HG03521 (cell line): Measurements from ENCODE around the gene B3GNT8.
"Not testable (repeated sequence)": the region's sequence is repeated elsewhere in the genome, so short reads cannot be mapped to it uniquely, and the experiment has no call there.

ENCODE experiments used
- ATAC-seq: cut with Tn5 transposase; IDR thresholded peaks from one replicate; pipeline ENCODE4 v1.9.1; 2021; ENCODE audit warnings: mild to moderate bottlenecking, moderate library complexity; ENCODE audit not compliant: unreplicated experiment

The B3GNT8 gene

DNA sequence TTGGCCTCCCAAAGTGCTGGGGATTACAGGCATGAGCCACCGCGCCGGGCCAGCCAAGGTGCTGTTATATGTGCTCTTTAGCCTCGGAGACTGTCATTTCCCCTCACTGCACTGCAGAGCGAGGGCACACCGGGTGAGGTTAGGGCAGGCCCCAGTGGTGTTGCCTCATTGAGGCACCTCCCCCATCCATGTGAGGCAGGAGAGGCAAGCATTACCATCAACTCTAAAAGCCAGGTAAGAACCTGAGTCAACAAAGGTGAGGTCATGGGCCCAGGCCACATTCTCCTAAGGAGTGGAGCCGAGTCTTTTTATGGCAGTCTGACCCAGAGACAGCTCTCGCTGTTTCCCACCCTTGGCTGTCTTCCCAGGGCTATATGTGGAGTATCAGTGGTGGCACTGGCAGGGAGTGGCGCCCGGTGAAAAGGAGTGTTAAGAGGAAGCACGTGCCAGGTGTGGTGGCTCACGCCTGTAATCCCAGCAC is 10.9 kb downstream of the B3GNT8 start:
- ATAC-seq = no peak

GRCh38 chr19:41415154-41415571 is 12.0 kb downstream of the B3GNT8 start:
- no peak for ATAC-seq

GRCh38 chr19:41414461-41414860 is 12.7 kb downstream of the B3GNT8 start:
- no peak for ATAC-seq

DNA sequence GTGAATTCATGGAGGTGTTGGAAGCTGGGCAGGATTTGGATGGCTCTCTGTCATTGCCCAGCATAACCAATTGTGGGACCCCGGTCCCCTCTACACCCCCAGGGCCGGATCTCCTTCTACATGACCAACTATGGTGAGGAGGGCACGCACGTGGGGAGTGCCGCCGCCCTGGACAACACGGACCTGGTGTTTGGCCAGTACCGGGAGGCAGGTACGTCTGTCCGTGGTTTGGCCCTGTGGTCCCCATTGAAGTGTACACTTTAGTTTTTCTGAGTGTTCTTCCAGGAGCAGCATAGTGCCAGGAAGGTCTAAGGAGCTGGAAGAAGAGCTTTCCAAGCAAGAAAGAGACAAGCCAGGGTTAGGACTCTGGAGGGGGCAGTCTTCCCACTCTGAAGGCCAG is 13.2 kb downstream of the B3GNT8 start:
- ATAC-seq = no peak

DNA sequence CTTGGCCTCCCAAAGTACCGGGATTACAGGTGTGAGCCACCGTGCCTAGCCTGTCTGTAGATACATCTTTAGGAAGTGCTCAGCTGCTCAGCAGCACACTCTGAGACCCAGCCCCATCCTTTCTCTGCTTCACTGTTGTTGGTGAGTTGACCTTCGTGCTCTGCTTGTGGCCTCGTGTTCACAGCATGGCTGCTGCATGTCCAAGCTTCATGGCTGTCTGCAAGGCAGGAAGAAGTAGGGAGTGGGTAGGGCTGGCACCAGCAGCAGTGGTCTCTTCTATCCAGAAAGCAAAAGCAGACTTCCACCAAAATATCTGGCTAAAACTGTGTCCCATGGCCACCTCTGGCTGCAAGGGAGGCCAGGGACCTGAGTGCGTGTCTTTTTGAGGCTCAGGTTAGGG is 14.2 kb downstream of the B3GNT8 start:
- no peak for ATAC-seq

DNA sequence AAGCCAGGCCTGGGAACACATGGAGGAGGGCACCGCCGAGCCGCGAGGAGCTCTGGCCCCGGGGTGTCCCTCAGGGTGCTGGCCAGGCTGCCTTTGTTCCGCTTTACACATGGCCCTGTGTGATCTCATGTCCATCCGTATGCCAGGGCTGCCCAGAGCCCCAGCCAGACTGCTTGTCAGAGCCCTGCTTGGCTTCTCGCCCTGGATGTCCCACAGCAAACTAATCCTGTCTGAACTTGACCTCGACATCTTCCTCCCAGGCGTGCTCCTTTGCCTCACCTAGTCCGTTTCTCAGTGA is 15.3 kb downstream of the B3GNT8 start:
- no peak for ATAC-seq

DNA sequence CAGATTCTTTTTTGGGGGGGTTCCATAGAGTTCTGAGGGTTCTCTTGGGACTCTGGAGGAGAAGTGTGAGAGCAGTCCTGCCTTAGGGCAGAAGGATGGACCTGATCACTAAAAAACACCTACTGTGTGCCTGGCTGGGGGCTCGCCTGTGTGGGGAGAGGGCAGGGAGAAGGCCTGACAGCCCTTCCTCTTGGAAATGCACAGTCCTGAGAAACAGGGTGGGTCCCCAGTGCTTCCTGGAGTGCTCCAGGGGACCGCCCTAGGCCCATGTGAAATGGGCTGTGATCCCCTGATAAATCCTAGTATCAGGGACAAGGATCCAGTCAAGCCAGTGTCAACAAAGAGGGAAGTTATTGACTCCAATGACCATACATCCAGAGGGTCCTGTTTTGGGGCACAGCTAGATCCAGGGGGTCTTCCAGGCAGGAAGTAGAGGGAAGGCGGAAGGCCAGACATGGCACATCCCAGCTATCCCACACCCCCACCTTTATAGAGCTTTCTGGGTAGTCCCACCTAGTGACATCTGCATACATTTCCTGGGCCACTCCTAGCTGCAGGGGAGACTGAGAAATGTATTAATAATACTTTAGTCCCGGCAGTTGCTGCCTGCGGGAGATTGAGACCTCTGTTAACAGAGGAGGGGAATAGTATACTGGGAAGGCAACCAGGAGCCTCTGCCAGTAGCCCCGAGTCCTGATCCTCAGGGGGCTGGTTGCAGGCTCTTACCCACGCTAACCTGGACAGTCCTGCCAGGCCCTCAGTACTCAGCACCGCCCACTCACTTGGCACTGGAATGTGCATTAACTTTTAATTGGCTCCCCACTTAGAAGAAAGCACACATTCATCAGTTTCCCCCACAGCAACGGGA is 15.8 kb downstream of the B3GNT8 start:
- ATAC-seq = no peak

DNA sequence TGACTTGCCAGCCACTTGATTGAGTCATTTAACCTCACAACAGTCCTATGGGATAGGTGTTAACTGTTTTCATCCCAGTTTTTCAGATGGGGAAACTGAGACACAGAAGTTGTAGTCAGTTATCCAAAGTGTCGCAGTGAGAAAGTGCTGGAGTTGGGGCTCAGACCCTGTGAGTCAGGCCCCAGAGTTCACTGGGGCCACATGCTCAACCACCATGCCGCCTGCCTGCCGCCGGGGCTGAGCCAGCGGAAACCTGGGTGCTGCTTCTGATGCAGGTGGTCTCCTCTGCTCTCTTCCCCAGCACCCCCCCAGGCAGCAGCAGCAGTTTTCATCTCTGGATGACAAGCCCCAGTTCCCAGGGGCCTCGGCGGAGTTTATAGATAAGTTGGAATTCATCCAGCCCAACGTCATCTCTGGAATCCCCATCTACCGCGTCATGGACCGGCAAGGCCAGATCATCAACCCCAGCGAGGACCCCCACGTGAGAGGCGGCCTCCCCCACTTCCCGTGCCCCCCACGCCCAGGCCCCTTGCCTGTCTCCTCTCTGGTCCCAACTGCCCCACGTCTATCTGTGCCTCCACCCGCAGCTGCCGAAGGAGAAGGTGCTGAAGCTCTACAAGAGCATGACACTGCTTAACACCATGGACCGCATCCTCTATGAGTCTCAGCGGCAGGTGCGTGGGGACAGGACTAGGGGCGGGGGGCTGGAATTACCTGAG is 16.7 kb downstream of the B3GNT8 start:
- no peak for ATAC-seq

DNA sequence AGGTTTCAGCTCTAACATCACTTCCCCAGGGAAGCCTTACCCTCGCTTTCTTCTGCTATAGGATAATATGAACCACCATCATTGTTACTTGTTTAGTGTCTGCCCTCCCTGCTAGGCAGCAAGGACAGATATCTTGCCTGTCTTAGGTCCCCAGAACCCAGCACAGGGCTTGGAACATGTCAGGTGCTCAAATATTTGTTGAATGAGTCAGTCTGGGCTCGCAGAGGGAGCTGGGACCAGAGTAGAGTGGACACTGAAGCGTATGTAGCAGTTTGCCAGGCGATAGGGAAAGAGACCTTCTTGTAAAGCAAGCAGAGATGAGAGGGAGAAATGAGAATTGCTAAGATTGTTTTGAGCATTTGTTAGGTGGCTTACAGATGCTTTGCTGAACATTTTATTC is 17.9 kb downstream of the B3GNT8 start:
- no peak for ATAC-seq

DNA sequence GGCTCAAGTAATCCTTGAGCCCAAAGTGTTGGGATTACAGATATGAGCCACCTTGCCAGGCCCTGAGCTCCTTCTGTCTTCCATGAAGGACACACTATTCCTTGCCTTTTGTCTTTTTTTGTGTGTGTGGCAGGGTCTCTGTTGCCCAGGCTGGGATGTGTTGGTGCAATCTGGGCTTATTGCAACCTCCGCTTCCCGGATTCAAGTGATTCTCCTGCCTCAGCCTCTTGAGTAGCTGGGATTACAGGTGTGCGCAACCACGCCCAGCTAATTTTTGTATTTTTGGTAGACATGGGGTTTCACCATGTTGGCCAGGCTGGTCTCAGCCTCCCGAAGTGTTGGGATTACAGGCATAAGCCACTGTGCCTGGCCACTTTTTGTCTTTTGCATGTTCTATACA is 18.3 kb downstream of the B3GNT8 start:
- not testable (repeated sequence) for ATAC-seq

- no peak for ATAC-seq
These were observed 18.9 kb downstream of the B3GNT8 start for GRCh38 chr19:41408256-41408655.

GRCh38 chr19:41407271-41407670 is 19.9 kb downstream of the B3GNT8 start:
- ATAC-seq = no peak

DNA sequence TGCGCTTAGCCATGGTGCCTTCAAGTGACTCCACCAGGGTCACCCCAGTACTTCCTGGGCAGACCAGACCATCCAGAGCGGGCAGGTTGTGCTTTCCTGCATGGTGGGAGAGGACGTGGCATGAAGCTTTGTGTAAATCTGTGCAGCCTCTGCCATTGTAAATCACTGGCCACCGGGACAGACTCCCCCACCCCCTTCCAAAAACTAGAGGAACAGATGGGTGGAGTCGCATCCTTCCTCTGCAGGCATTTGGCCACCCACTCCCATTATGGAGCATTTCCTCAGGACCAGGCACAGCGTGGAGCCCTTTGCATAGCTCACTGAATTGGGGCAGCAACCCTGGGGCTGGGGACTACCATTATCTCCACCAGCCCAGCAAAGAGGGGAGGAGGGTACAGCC is 21.4 kb downstream of the B3GNT8 start:
- ATAC-seq = no peak

- ATAC-seq = no peak
These were observed 23.8 kb downstream of the B3GNT8 start for GRCh38 chr19:41403181-41403970.

DNA sequence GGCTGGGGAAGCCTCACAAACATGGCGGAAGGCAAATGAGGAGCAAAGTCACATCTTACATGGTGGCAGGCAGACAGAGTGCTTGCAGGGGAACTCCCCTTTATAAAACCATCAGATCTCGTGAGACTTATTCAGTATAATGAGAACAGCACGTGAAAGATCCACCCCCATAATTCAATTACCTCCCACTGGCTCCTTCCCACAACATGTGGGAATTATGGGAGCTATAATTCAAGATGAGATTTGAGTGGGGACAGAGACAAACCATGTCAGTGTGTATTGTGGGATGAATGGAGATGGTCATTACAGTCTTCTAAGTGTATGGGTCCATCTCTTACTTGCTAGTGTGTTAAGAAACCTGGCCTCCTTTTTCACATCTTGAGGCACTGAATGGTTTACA is 25.2 kb downstream of the B3GNT8 start:
- no peak for ATAC-seq

DNA sequence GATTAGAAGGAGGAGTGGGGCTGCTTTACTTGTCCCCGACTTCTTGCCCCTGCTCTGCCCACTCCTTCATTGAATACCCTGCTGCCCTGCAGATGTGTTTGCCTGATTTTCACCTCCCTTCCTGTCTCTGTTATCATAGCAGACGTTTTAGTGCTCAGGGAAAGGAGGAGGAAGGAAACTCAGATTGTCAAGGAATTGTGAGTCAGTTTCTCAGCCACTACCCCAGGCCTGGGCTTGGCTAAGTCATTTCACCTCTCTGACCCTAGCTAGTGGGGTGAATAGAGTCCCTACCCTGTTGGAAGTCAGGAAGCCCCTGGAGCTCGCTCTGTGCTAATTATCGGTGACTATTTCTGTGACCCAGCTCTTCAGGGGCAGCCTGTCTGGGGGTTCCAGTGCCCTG is 25.7 kb downstream of the B3GNT8 start:
- no peak for ATAC-seq

- no peak for ATAC-seq
These were observed 27.6 kb downstream of the B3GNT8 start for GRCh38 chr19:41399525-41399924.

DNA sequence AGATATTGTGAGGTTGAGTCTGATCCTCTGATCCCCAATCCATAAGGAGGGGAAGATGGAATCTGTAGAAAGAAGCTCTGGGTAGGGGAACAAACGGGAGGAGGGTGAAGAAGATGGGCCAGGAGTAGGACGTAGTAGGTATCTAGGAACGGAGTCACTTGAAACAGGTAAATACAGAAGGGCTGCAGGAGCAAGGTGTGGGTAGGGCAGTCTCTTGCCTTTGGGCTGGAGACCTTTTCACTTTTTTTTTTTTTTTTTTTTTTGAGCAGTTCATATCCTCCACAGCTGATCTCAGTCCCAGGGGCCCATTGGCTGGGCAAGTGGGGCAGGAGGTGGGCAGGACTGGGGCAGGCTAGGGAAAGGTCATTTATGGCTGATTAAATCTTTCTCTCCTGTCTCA is 28.1 kb downstream of the B3GNT8 start:
- no peak for ATAC-seq

DNA sequence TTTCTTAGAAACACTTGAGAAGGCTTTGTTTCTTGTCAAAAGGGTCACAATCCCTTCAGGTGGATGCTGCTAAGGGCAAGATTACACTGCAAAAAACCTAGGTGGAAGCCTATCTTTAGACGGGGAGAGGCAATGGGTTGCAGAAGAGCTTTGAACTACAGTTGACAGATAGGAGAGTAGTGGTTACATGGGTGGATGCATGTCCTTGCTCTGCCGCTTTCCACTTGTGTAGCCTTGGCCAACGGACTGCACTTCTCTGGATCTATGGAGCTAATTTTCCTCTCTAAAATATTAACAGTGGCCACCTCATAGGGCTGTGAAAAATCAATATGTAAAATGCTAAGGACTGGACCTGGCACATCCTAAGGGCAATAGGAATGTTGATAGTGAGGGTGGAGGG is 28.6 kb downstream of the B3GNT8 start:
- no peak for ATAC-seq

- ATAC-seq = no peak
These were observed 29.1 kb downstream of the B3GNT8 start for GRCh38 chr19:41398050-41398418.
